ENCODE results near the gene HMGN3. TPM values are rescaled to one million over a fixed set of nuclear protein-coding genes. Genes with fewer than 3 reads are reported as not detected.

The HMGN3 gene
- total and polyA plus RNA-seq, 2 of the 13 experiments (the other 11 are each of a cell fraction or from before 2014, with no cell fraction given): 67.9 to 145 TPM

DNA sequence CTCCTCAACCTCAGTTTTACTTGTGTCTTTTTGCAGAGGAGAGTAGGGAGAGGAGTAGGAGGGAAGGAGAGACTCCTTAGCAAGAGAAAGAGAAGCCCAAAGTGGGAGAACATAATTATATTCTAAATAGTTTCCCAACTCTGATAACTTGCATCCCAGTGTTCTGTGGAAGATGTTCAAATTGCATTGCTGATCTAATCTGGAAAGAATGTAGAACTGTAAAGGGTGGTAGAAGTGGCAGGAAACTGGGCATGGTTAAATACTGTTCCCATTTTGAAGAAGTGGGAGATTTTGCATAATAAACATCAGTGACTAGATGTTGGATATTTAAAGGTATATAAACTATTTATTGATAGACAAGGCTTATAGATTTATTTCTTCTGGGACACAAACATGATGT, 42.6 kb upstream of the HMGN3 start:
- Histone ChIP-seq H4K20me1 (ENCODE audit: insufficient read depth, low read length) (no peaks in the 10 kb centered on the region), H3K9me3 (ENCODE audit: low read length) (no peaks in the 10 kb centered on the region), H3K4me2 (ENCODE audit: low read depth, low read length) (no peak overlapping the region), H3K9ac (ENCODE audit: insufficient read depth, low read depth, low read length) (no peak overlapping the region), H2AFZ (ENCODE audit: low read length) (no peak overlapping the region), H3K36me3 (replicated peaks in 1 of 2; ENCODE audit: control insufficient read depth in 1 of 2, insufficient read depth in 2 of 2, low read length in 2 of 2) (no peaks in the 10 kb centered on the region), H3K27ac (ENCODE audit: extremely low read length, insufficient read depth, low read length) (no peak overlapping the region), H3K4me3 (replicated peaks in 1 of 3; ENCODE audit: insufficient read depth in 1 of 3, low read depth in 2 of 3, low read length in 3 of 3) (no peak overlapping the region), H3K4me1 (ENCODE audit: insufficient read depth, low read length) (no peaks in the 10 kb centered on the region), H3K79me2 (ENCODE audit: insufficient read depth, low read length) (no peaks in the 10 kb centered on the region), H3K27me3 (ENCODE audit: control insufficient read depth in 1 of 2, insufficient read depth in 2 of 2, low read length in 2 of 2) (no peaks in the 10 kb centered on the region)
- TF ChIP-seq SPEN (CRISPR knock-in tag; IDR thresholded peaks at IDR 0.05; ENCODE audit: low read depth) (no peak), ZNF547 (CRISPR knock-in tag; IDR thresholded peaks at IDR 0.05) (no peak), ZNF629 (CRISPR knock-in tag; conservative IDR thresholded peaks at IDR 0.05) (no peak), ZNF256 (CRISPR knock-in tag; conservative IDR thresholded peaks at IDR 0.05) (no peak), BHLHE40 (IDR thresholded peaks at IDR 0.05; ENCODE audit: low read length) (no peak)
- TF ChIP-seq, protein P1, sequence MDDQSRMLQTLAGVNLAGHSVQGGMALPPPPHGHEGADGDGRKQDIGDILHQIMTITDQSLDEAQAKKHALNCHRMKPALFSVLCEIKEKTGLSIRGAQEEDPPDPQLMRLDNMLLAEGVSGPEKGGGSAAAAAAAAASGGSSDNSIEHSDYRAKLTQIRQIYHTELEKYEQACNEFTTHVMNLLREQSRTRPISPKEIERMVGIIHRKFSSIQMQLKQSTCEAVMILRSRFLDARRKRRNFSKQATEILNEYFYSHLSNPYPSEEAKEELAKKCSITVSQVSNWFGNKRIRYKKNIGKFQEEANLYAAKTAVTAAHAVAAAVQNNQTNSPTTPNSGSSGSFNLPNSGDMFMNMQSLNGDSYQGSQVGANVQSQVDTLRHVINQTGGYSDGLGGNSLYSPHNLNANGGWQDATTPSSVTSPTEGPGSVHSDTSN (CRISPR knock-in tag; IDR thresholded peaks at IDR 0.05; ENCODE audit: borderline replicate concordance): no peak
- TF ChIP-seq, protein P2, sequence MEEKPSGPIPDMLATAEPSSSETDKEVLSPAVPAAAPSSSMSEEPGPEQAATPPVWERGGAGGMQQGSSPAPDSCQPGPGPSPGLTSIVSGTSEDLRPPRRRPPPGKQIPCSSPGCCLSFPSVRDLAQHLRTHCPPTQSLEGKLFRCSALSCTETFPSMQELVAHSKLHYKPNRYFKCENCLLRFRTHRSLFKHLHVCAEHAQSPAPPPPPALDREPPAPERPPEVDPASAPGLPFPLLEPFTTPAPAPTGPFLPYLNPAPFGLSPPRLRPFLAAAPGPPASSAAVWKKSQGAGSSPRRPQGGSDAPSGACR (CRISPR knock-in tag; IDR thresholded peaks at IDR 0.05): no peak
- FAIRE-seq (no peak), ATAC-seq (no peak), DNase-seq (ENCODE audit: low spot score) (no peak)
- POLR2A ChIA-PET: no interaction called here
- in situ Hi-C loops (cut with HindIII; ENCODE audit: extremely low pct_ligation_motif_present, low pct_unique_long_range_greater_than_20kb) (no loop called here), intact Hi-C loops (cut with micrococcal nuclease; ENCODE audit: unreplicated experiment) (no loop called here)
- CTCF ChIA-PET (ENCODE audit: low intra/inter-chr PET ratio, low total read pairs): no interaction called here
- BruUV-seq (replicated peaks): no TSS peak

DNA sequence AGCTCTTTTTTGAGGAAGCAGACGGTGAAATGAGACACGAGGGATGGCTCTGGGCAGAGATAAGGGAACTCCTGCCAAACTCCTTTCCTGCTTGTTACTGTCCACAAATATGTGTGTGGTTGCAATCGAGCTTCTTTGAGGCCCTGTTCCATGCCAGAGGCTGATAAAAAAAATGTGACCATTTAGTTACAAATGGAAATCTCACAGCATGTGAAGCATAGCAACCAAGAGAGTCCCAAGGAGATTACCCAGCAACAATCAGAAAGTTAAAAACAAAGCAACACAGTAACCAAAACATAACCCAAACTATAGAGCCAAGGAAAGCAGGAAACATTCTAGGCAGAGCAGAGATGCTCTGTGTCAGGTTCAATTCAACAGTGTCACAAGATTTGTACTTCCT, 35.4 kb upstream of the HMGN3 start:
- intact Hi-C loops (cut with micrococcal nuclease; ENCODE audit: unreplicated experiment): no loop called here
- Histone ChIP-seq H3K4me1 (ENCODE audit: insufficient read depth, low read length) (no peaks in the 10 kb centered on the region), H3K36me3 (replicated peaks in 1 of 2; ENCODE audit: control insufficient read depth in 1 of 2, insufficient read depth in 2 of 2, low read length in 2 of 2) (no peaks in the 10 kb centered on the region), H2AFZ (ENCODE audit: low read length) (no peak overlapping the region), H3K4me3 (replicated peaks in 1 of 3; ENCODE audit: insufficient read depth in 1 of 3, low read depth in 2 of 3, low read length in 3 of 3) (no peak overlapping the region), H3K27ac (ENCODE audit: extremely low read length, insufficient read depth, low read length) (no peak overlapping the region), H3K9ac (ENCODE audit: insufficient read depth, low read depth, low read length) (no peak overlapping the region), H4K20me1 (ENCODE audit: insufficient read depth, low read length) (no peaks in the 10 kb centered on the region), H3K27me3 (ENCODE audit: control insufficient read depth in 1 of 2, insufficient read depth in 2 of 2, low read length in 2 of 2) (no peaks in the 10 kb centered on the region), H3K79me2 (ENCODE audit: insufficient read depth, low read length) (no peaks in the 10 kb centered on the region), H3K9me3 (ENCODE audit: low read length) (no peaks in the 10 kb centered on the region), H3K4me2 (ENCODE audit: low read depth, low read length) (no peak overlapping the region)
- TF ChIP-seq ZMYM4 (CRISPR knock-in tag; IDR thresholded peaks at IDR 0.05): no peak
- TF ChIP-seq TCF7L2 (IDR thresholded peaks at IDR 0.05; ENCODE audit: low read depth, low read length): no peak
- TF ChIP-seq ZNF839 (CRISPR knock-in tag; IDR thresholded peaks at IDR 0.05; ENCODE audit: borderline replicate concordance): no peak
- TF ChIP-seq CHCHD3 (CRISPR knock-in tag; IDR thresholded peaks at IDR 0.05): no peak
- TF ChIP-seq, protein P3, sequence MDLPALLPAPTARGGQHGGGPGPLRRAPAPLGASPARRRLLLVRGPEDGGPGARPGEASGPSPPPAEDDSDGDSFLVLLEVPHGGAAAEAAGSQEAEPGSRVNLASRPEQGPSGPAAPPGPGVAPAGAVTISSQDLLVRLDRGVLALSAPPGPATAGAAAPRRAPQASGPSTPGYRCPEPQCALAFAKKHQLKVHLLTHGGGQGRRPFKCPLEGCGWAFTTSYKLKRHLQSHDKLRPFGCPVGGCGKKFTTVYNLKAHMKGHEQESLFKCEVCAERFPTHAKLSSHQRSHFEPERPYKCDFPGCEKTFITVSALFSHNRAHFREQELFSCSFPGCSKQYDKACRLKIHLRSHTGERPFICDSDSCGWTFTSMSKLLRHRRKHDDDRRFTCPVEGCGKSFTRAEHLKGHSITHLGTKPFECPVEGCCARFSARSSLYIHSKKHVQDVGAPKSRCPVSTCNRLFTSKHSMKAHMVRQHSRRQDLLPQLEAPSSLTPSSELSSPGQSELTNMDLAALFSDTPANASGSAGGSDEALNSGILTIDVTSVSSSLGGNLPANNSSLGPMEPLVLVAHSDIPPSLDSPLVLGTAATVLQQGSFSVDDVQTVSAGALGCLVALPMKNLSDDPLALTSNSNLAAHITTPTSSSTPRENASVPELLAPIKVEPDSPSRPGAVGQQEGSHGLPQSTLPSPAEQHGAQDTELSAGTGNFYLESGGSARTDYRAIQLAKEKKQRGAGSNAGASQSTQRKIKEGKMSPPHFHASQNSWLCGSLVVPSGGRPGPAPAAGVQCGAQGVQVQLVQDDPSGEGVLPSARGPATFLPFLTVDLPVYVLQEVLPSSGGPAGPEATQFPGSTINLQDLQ (CRISPR knock-in tag; IDR thresholded peaks at IDR 0.05): no peak
- no peak for TF ChIP-seq ZNF761 (CRISPR knock-in tag; conservative IDR thresholded peaks at IDR 0.05)
- CTCF ChIA-PET (ENCODE audit: low intra/inter-chr PET ratio, low total read pairs): no interaction called here
- BruUV-seq (replicated peaks): no TSS peak
- 11% methylated on average over 3 of the region's 3 CpGs for WGBS (ENCODE audit: low lambda C conversion rate)
- DNase-seq (ENCODE audit: low spot score) (no peak), ATAC-seq (no peak), FAIRE-seq (no peak)
- POLR2A ChIA-PET: no interaction called here
- in situ Hi-C loops (cut with HindIII; ENCODE audit: extremely low pct_ligation_motif_present, low pct_unique_long_range_greater_than_20kb): no loop called here

Measured in HepG2 (cell line).